HEK293 (cell line): ENCODE data around the gene COL18A1.

Experiments used
- HOXA7 ChIP-seq: sonication (generic); formaldehyde crosslinking; IDR thresholded peaks from 2 replicates; pipeline ENCODE4 v1.8.1; 2022; ENCODE audit warnings: missing genetic modification reagents, borderline replicate concordance
- KLF9 ChIP-seq: fragments of 450-650 bp; formaldehyde crosslinking; IDR thresholded peaks from 2 replicates; pipeline ENCODE4 v1.5.1; 2016; ENCODE audit warnings: missing biosample characterization, missing genetic modification characterization, low read depth
- OVOL3 ChIP-seq: fragments of 450-650 bp; formaldehyde crosslinking; IDR thresholded peaks from 2 replicates; pipeline ENCODE4 v1.5.1; 2016; ENCODE audit warnings: missing biosample characterization, missing genetic modification characterization
- PRDM10 ChIP-seq: fragments of 450-650 bp; formaldehyde crosslinking; IDR thresholded peaks from 2 replicates; pipeline ENCODE4 v1.5.1; 2016; ENCODE audit warnings: missing biosample characterization, missing genetic modification characterization
- SCRT2 ChIP-seq: fragments of 450-650 bp; formaldehyde crosslinking; IDR thresholded peaks from 2 replicates; pipeline ENCODE4 v1.5.1; 2016; ENCODE audit warnings: missing biosample characterization, missing genetic modification characterization
- SP2 ChIP-seq: fragments of 450-650 bp; formaldehyde crosslinking; IDR thresholded peaks from 2 replicates; pipeline ENCODE4 v1.5.1; 2016; ENCODE audit warnings: missing biosample characterization, missing genetic modification characterization
- TCF7L2 ChIP-seq: IDR thresholded peaks from 2 replicates; pipeline ENCODE4 v1.6.1; 2011; ENCODE audit warnings: low read depth, mild to moderate bottlenecking, inconsistent platforms, low read length, moderate library complexity, borderline replicate concordance
- ZBTB1 ChIP-seq: fragments of 450-650 bp; formaldehyde crosslinking; IDR thresholded peaks from 2 replicates; pipeline ENCODE4 v1.5.1; 2016; ENCODE audit warnings: missing biosample characterization, missing genetic modification characterization
- ZBTB11 ChIP-seq: fragments of 450-650 bp; formaldehyde crosslinking; conservative IDR thresholded peaks from 2 replicates; pipeline ENCODE4 v1.5.1; 2016; ENCODE audit warnings: low read depth, missing biosample characterization, missing genetic modification characterization
- ZBTB20 ChIP-seq: fragments of 450-650 bp; formaldehyde crosslinking; IDR thresholded peaks from 2 replicates; pipeline ENCODE4 v1.5.1; 2016; ENCODE audit warnings: missing biosample characterization, missing genetic modification characterization
- ZBTB26 ChIP-seq: fragments of 450-650 bp; formaldehyde crosslinking; optimal IDR thresholded peaks from 2 replicates; pipeline ENCODE3; 2016; ENCODE audit warnings: missing biosample characterization, mild to moderate bottlenecking, missing genetic modification characterization
- ZFP41 ChIP-seq: fragments of 450-650 bp; formaldehyde crosslinking; IDR thresholded peaks from 2 replicates; pipeline ENCODE4 v1.5.1; 2016; ENCODE audit warnings: missing biosample characterization, missing genetic modification characterization, borderline replicate concordance
- ZNF112 ChIP-seq: fragments of 450-650 bp; formaldehyde crosslinking; IDR thresholded peaks from 2 replicates; pipeline ENCODE4 v1.5.0; 2017; ENCODE audit warnings: missing biosample characterization, missing genetic modification characterization
- ZNF184 ChIP-seq: fragments of 450-650 bp; IDR thresholded peaks from 2 replicates; pipeline ENCODE4 v1.5.1; 2018; ENCODE audit warnings: missing biosample characterization, mild to moderate bottlenecking, missing genetic modification characterization
- ZNF280D ChIP-seq: fragments of 450-650 bp; formaldehyde crosslinking; IDR thresholded peaks from 2 replicates; pipeline ENCODE4 v1.5.1; 2016; ENCODE audit warnings: missing biosample characterization, missing genetic modification characterization
- ZNF311 ChIP-seq: fragments of 450-650 bp; formaldehyde crosslinking; IDR thresholded peaks from 2 replicates; pipeline ENCODE4 v1.5.1; 2017; ENCODE audit warnings: missing biosample characterization, missing genetic modification characterization, borderline replicate concordance
- ZNF350 ChIP-seq: fragments of 450-650 bp; formaldehyde crosslinking; IDR thresholded peaks from 2 replicates; pipeline ENCODE4 v1.5.0; 2017; ENCODE audit warnings: missing biosample characterization, mild to moderate bottlenecking, missing genetic modification characterization
- ZNF398 ChIP-seq: fragments of 450-650 bp; formaldehyde crosslinking; IDR thresholded peaks from 2 replicates; pipeline ENCODE4 v1.5.1; 2017; ENCODE audit warnings: missing biosample characterization, missing genetic modification characterization
- ZNF514 ChIP-seq: fragments of 450-650 bp; formaldehyde crosslinking; IDR thresholded peaks from 2 replicates; pipeline ENCODE4 v1.5.1; 2016; ENCODE audit warnings: missing biosample characterization, missing genetic modification characterization
- ZNF544 ChIP-seq: fragments of 450-650 bp; formaldehyde crosslinking; IDR thresholded peaks from 2 replicates; pipeline ENCODE4 v1.5.0; 2017; ENCODE audit warnings: missing biosample characterization, missing genetic modification characterization
- ZNF561 ChIP-seq: fragments of 450-650 bp; IDR thresholded peaks from 2 replicates; pipeline ENCODE4 v1.5.1; 2018; ENCODE audit warnings: missing biosample characterization, missing genetic modification characterization, borderline replicate concordance
- ZNF571 ChIP-seq: fragments of 450-650 bp; formaldehyde crosslinking; IDR thresholded peaks from 2 replicates; pipeline ENCODE4 v1.5.0; 2017; ENCODE audit warnings: missing biosample characterization, missing genetic modification characterization
- ZNF585B ChIP-seq: fragments of 450-650 bp; formaldehyde crosslinking; IDR thresholded peaks from 2 replicates; pipeline ENCODE4 v1.5.1; 2016; ENCODE audit warnings: missing biosample characterization, missing genetic modification characterization
- ZNF626 ChIP-seq: fragments of 450-650 bp; sonication (Bioruptor Pico); formaldehyde crosslinking; IDR thresholded peaks from 2 replicates; pipeline ENCODE4 v1.5.1; 2018; ENCODE audit warnings: missing biosample characterization, missing genetic modification characterization, inconsistent platforms
- ZNF704 ChIP-seq: fragments of 450-650 bp; formaldehyde crosslinking; IDR thresholded peaks from 2 replicates; pipeline ENCODE4 v1.5.1; 2016; ENCODE audit warnings: missing biosample characterization, missing genetic modification characterization

COL18A1 gene

GRCh38 chr21:45421071-45421845, 16.3 kb downstream of the COL18A1 start (continued):
- TF ChIP-seq PRDM10, result peak; percentile 98
- no peak for TF ChIP-seq ZNF311 (tag by site-specific recombination)
- peak; percentile 77; the same call in 1 of the 2 replicates for TF ChIP-seq ZNF544 (tag by site-specific recombination)
- no peak for TF ChIP-seq SP2
- no peak for TF ChIP-seq ZNF704 (tag by site-specific recombination)
- TF ChIP-seq ZNF112 (tag by site-specific recombination), result no peak
- TF ChIP-seq OVOL3 (tag by site-specific recombination), result no peak
- no peak for TF ChIP-seq TCF7L2
- TF ChIP-seq ZFP41 (tag by site-specific recombination), result no peak
- TF ChIP-seq ZBTB11, result no peak
- TF ChIP-seq ZBTB20, result peak; percentile 69; the same call in 1 of the 2 replicates
- TF ChIP-seq ZNF514, result no peak
- TF ChIP-seq ZNF585B (tag by site-specific recombination), result no peak
- TF ChIP-seq SCRT2 (tag by site-specific recombination), result no peak
- no peak for TF ChIP-seq ZNF280D (tag by site-specific recombination)
- TF ChIP-seq ZNF626 (tag by site-specific recombination), result no peak
- TF ChIP-seq ZBTB1, result no peak
- no peak for TF ChIP-seq ZBTB26 (tag by site-specific recombination)
- no peak for TF ChIP-seq ZNF561
- TF ChIP-seq HOXA7 (CRISPR knock-in tag), result no peak
- TF ChIP-seq KLF9 (tag by site-specific recombination), result no peak
- no peak for TF ChIP-seq ZNF398 (tag by site-specific recombination)
- no peak for TF ChIP-seq ZNF571 (tag by site-specific recombination)
- no peak for TF ChIP-seq ZNF350 (tag by site-specific recombination)
- peak; percentile 38; the same call in 1 of the 2 replicates for TF ChIP-seq ZNF184
